ENCODE measurements around the gene TOP3A.

Gene TOP3A

DNA sequence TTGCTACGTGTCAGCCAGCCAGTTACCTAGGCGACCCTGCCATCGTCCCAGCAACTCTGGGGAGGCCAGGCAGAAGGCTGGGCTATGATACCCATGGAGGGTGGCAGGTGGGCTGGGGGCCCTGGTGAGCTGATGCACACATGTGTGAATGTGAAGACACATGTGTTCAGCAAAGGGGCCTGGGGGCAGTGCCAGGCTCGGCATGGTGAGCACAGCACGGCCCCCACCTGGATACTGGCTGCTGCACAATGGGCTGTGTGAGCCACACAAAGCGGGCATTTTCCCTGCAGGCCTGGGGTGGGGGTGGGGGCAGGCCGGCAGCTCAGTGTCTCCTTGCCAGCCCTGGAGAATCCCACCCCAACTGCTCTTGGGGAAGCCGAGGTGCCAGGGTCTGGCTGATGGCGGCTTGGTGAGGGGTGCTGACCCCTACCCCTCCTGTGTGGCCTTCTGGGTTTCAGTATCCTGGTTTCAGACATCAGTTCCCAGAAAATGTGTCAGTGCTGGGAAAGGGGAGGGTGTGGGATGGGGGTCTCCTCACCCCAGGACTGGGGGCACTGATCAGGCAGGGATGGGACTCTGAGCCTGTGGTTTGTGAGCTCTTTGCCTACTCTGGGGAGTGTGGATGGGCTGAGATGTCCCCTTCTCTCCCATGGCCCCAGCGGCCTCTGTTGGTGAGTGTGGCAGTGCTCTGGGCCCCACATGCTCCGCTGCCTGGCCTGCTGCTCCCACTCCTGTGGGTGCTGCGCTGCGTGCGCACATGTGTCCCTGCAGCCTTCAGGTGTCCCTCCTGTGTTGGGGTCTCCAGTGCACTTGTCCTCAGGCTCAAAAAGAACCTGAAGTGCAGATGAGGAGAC lies 84.3 kb downstream of the TOP3A start:
- DNase-seq, result no peak

- no peak for DNase-seq
These were observed 85.0 kb downstream of the TOP3A start for GRCh38 chr17:18229771-18230170.

GRCh38 chr17:18229254-18229653 lies 85.5 kb downstream of the TOP3A start:
- no peak for DNase-seq

DNA sequence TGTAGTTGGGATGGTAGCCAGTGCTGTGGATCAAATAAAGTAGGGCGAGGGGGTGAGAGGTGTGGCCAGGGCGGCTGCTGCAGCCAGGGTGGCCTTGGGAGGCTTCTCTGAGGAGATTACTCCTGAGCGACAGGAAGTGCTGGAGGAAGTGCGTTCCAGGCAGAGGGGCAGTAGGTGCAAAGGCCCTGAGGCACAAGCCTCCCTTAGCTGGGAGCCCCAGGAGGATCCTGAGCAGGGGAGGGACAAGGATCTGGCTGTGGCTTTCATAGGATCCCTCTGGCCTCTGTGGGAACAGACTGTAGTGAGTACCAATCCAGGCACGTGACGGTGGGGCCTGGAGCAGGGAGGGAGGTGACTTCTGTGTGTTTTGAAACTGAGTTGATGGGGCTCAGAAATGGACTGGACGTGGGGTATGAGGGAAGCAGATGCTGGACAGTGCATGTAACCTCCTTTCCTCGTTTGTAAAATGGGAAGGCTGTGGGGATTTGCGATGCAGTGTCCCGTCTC lies 86.6 kb downstream of the TOP3A start:
- DNase-seq, result no peak

GRCh38 chr17:18227635-18228034 lies 87.2 kb downstream of the TOP3A start:
- DNase-seq, result no peak

DNA sequence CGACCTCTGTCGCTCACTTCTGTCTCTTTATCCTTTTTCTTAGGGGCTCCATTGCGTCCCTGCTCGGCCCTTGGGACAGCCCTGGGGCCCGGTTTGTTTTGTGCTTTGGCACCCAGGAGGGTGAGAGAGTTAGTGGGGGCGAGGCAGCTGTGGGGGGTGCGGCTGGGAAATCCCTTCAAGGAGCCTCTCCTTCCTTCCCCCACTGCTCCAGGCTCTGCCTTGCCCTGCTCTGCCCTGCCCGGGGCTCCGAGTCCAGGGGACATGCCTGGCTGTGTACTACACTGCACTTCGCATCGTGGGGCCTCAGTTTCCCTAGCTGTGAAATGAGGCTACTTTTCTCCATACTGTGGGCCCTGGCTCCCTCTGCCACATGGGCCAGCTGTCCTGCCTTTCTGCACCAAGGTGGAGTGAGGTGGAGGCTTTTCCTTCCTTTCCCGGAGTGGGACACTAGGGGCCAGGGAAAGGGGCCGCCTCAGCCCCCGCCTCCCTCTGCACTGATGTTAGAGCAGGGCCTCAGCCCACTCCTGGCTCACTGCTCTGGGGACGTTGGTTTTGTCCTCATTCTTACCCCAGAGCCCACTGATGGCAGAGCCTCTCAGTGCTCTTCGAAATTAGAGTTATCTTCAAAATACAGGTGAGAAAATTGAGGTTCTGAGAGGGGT lies 88.4 kb downstream of the TOP3A start:
- DNase-seq, result no peak

GRCh38 chr17:18225642-18226283 lies 89.0 kb downstream of the TOP3A start:
- DNase-seq, result no peak

- peak; percentile 96 for DNase-seq
These were observed 89.6 kb downstream of the TOP3A start, which contains the start of gene LLGL1 for GRCh38 chr17:18225121-18225641. LLGL1 (plus strand) TSS chr17:18225635; CDS start chr17:18225683, 48 bp downstream.

DNA sequence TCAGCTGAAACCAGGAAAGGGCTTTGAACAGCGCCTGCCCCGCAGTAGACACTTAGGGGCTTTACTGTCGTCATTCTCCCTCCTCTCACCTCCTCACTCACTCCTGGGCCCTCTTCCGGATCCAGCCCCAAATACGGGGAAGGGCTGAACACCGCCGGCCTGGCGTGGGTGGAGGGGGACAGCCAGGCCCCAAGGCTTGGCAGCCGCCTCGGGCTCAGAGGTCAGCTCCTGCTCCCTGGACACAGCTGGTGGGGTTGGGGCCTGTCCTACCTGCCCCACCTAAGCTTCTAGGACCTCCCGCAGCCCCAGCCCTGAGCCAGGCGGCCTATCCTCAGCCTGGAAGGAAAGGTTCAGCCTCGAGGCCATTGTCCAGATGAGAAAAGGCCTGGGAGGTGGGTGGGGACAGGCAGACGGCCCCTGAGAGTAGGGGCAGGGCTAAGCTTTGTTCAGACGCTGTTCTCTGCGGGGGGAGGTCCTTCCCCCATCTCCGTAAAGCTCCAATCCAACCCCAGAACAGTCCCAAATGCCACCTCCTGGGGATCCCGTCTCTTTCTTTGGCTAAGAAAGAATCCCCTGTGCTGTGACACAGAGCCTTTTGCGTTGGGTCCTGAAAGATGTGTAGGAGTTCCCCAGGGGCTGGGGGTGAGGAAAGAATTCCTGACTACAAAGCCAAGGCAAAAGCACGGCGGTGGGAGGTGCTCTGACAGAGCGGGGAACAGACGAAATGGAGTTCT lies 90.2 kb downstream of the TOP3A start:
- DNase-seq, result no peak

DNA sequence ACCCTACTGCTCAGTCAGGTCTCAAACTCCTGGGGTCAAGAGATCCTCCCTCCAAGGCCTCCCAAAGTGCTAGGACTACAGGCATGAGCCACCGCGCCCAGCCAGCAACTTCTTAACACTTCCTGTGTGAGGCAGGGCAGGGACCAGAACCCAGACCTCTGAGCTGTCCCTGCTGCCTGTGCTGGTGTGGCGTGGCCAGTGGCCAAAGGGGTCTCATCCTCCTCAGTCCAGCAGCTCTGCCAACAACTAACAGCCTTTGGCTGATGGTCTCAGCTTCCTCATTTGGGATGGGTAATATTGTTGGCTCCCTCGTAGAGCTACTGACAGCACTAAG lies 90.8 kb downstream of the TOP3A start:
- no peak for DNase-seq

Measured in activated CD8-positive, alpha-beta memory T cell treated with anti-CD3 and anti-CD28 coated beads, Interleukin-2, amount 50 U/mL, for 4 hours (primary cell).